Mesendoderm (in vitro differentiated cells): ENCODE measurements around the gene SKIC8.

ENCODE experiments used
- DNase-seq: peaks from one replicate; pipeline ENCODE4 v3.0.0; 2013
- H2AK5ac ChIP-seq: 2 replicates; pipeline ENCODE4 v1.6.1; 2013; ENCODE audit warnings: low read length, inconsistent platforms
- H2BK120ac ChIP-seq: 2 replicates; pipeline ENCODE4 v1.6.1; 2013; ENCODE audit warnings: low read depth, mild to moderate bottlenecking, low read length, moderate library complexity, mixed read lengths
- H2BK15ac ChIP-seq: replicated peaks from 2 replicates; pipeline ENCODE4 v1.6.1; 2013; ENCODE audit warnings: low read depth, mild to moderate bottlenecking, moderate library complexity
- H2BK5ac ChIP-seq: 2 replicates; pipeline ENCODE4 v1.6.1; 2013; ENCODE audit warnings: low read length, inconsistent platforms
- H3K18ac ChIP-seq: 2 replicates; pipeline ENCODE4 v1.6.1; 2013; ENCODE audit warnings: mild to moderate bottlenecking, low read length, mixed read lengths
- H3K23ac ChIP-seq: one replicate; pipeline ENCODE4 v1.6.1; 2013; ENCODE audit warnings: low read length
- H3K27ac ChIP-seq: 2 replicates; pipeline ENCODE4 v1.5.1; 2013; ENCODE audit warnings: low read depth, mild to moderate bottlenecking, inconsistent platforms, low read length, moderate library complexity
- H3K27me3 ChIP-seq: 2 replicates; pipeline ENCODE4 v1.6.1; 2013; ENCODE audit warnings: low read length, control low read depth, mild to moderate bottlenecking, inconsistent platforms; ENCODE audit not compliant: insufficient read depth, poor library complexity
- H3K36me3 ChIP-seq: 2 replicates; pipeline ENCODE4 v1.6.1; 2013; ENCODE audit warnings: low read length, inconsistent platforms; ENCODE audit not compliant: control insufficient read depth, insufficient read depth
- H3K4ac ChIP-seq: one replicate; pipeline ENCODE4 v1.6.1; 2013; ENCODE audit warnings: low read depth, mild to moderate bottlenecking, low read length, moderate library complexity
- H3K4me1 ChIP-seq: 2 replicates; pipeline ENCODE4 v1.6.1; 2013; ENCODE audit warnings: low read depth, low read length, inconsistent platforms; ENCODE audit not compliant: control insufficient read depth
- H3K4me2 ChIP-seq: 2 replicates; pipeline ENCODE4 v1.6.1; 2013; ENCODE audit warnings: low read length
- H3K4me3 ChIP-seq: 2 replicates; pipeline ENCODE4 v1.5.1; 2013; ENCODE audit warnings: mild to moderate bottlenecking, low read length
- H3K56ac ChIP-seq: one replicate; pipeline ENCODE4 v1.6.1; 2013; ENCODE audit warnings: low read length
- H3K79me1 ChIP-seq: 2 replicates; pipeline ENCODE4 v1.6.1; 2013; ENCODE audit warnings: low read length, inconsistent platforms
- H3K79me2 ChIP-seq: 2 replicates; pipeline ENCODE4 v1.6.1; 2013; ENCODE audit warnings: mild to moderate bottlenecking, low read length; ENCODE audit not compliant: control insufficient read depth, insufficient read depth
- H3K9ac ChIP-seq: 2 replicates; pipeline ENCODE4 v1.6.1; 2013; ENCODE audit warnings: low read length, inconsistent platforms
- H4K5ac ChIP-seq: one replicate; pipeline ENCODE4 v1.6.1; 2013; ENCODE audit warnings: low read length
- H4K8ac ChIP-seq: one replicate; pipeline ENCODE4 v1.6.1; 2013; ENCODE audit warnings: low read depth, mild to moderate bottlenecking, control low read depth, low read length, moderate library complexity
- WGBS: extraction: QIAGEN DNeasy Blood & Tissue Kit; methylation state at CpG from one replicate; pipeline ENCODE4 v1.1.7; 2013; ENCODE audit warnings: low lambda C conversion rate, missing lambda C conversion rate; ENCODE audit not compliant: insufficient coverage; ENCODE audit errors: extremely low coverage; 5-methylcytosine and 5-hydroxymethylcytosine counted together

Gene SKIC8

DNA sequence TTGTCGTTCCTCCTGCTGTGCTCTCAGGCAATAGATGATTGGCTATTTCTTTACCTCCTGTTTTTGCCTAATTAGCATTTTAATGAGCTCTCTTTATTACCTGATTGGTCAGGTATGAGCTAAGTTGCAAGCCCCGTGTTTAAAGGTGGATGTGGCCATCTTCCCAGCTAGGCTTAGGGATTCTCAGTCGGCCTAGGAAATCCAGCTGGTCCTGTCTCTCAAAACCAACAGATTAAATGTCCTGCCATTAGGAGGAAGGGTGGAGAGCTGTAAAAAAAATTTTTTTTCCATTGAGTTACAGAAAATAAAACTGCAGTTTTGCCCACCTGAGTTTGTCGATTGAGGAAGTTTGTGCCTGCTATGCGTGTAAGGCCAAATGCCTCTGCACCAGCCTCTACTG lies 59.6 kb downstream of the SKIC8 start:
- no peak overlapping the region for H2BK120ac ChIP-seq
- no peaks in the 10 kb centered on the region for H3K36me3 ChIP-seq
- no peak overlapping the region for H3K18ac ChIP-seq
- H3K4me3 ChIP-seq = no peak overlapping the region
- H2BK5ac ChIP-seq = no peak overlapping the region
- no peak overlapping the region for H4K5ac ChIP-seq
- H3K27ac ChIP-seq = no peak overlapping the region
- no peak for DNase-seq
- no peaks in the 10 kb centered on the region for H3K79me2 ChIP-seq
- peaks cover 7% of the 10 kb centered on the region for H3K4me1 ChIP-seq
- no peak overlapping the region for H4K8ac ChIP-seq
- H3K23ac ChIP-seq = no peak overlapping the region
- H3K79me1 ChIP-seq = no peaks in the 10 kb centered on the region
- no peak overlapping the region for H3K4ac ChIP-seq
- H3K9ac ChIP-seq = no peak overlapping the region
- H2AK5ac ChIP-seq = no peak overlapping the region
- no peak overlapping the region for H3K56ac ChIP-seq
- no peak overlapping the region for H2BK15ac ChIP-seq
- no peak overlapping the region for H3K4me2 ChIP-seq
- no peaks in the 10 kb centered on the region for H3K27me3 ChIP-seq
- no CpG with 5 or more reads among the region's 5 CpGs for WGBS

DNA sequence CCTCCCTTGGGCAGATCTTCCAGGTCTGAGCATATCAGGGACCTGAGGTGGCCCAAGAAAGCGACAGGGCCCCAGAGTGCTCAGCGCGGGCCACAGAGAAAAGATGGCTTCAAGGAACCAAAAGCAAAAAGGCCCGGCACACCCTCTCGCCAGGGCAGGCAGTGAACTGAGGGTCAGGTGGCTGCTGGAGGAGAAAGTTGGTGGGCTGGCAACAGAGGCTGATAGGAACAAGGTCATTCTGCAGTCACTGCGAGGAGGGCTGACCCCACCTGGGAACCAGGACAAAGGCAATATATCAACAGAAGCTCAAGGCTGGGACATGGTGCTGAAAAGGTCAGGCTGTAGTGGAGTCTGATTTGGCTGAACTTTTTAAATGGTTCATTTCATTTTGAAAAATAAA lies 62.3 kb downstream of the SKIC8 start:
- Histone ChIP-seq H3K27ac (no peak overlapping the region), H3K27me3 (no peaks in the 10 kb centered on the region), H3K56ac (no peak overlapping the region), H4K5ac (no peak overlapping the region), H3K4me2 (no peak overlapping the region), H3K4ac (no peak overlapping the region), H3K4me3 (no peak overlapping the region), H4K8ac (no peak overlapping the region), H3K79me1 (no peaks in the 10 kb centered on the region), H3K23ac (no peak overlapping the region), H2BK15ac (no peak overlapping the region), H3K18ac (no peak overlapping the region), H3K36me3 (no peaks in the 10 kb centered on the region), H3K9ac (no peak overlapping the region), H3K79me2 (no peaks in the 10 kb centered on the region), H3K4me1 (no peaks in the 10 kb centered on the region), H2BK120ac (no peak overlapping the region), H2AK5ac (no peak overlapping the region), H2BK5ac (no peak overlapping the region)
- WGBS = no CpG with 5 or more reads among the region's 6 CpGs
- no peak for DNase-seq

DNA sequence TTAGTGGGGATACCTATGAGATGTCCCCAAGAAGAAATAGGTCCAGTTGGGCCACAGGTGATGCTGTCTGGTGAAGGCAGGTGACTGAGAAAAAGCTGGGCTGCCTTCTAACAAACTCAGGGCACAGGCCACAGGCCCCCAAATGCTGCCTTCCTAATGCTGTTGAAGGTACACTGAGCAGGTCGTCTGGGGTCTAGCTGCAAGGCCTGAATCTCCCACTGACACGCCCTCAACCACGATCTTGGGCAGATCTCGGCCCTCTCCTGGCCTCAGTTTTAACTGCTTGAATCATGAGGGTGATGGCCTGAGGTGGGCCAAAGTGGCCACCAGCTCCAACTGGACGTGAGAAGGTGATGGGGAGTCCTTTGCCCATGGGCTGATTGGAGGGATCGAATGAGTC lies 62.9 kb downstream of the SKIC8 start:
- no peak overlapping the region for H3K27ac ChIP-seq
- no peaks in the 10 kb centered on the region for H3K36me3 ChIP-seq
- no peak overlapping the region for H3K4me2 ChIP-seq
- DNase-seq = no peak
- H2BK120ac ChIP-seq = no peak overlapping the region
- H2AK5ac ChIP-seq = no peak overlapping the region
- no peak overlapping the region for H3K18ac ChIP-seq
- no peak overlapping the region for H2BK15ac ChIP-seq
- no peak overlapping the region for H3K4ac ChIP-seq
- H3K27me3 ChIP-seq = no peaks in the 10 kb centered on the region
- H3K4me3 ChIP-seq = no peak overlapping the region
- H4K5ac ChIP-seq = no peak overlapping the region
- H3K9ac ChIP-seq = no peak overlapping the region
- no peaks in the 10 kb centered on the region for H3K4me1 ChIP-seq
- no peak overlapping the region for H4K8ac ChIP-seq
- no peaks in the 10 kb centered on the region for H3K79me2 ChIP-seq
- no peak overlapping the region for H2BK5ac ChIP-seq
- no peaks in the 10 kb centered on the region for H3K79me1 ChIP-seq
- WGBS = no CpG with 5 or more reads among the region's 6 CpGs
- no peak overlapping the region for H3K56ac ChIP-seq
- no peak overlapping the region for H3K23ac ChIP-seq

DNA sequence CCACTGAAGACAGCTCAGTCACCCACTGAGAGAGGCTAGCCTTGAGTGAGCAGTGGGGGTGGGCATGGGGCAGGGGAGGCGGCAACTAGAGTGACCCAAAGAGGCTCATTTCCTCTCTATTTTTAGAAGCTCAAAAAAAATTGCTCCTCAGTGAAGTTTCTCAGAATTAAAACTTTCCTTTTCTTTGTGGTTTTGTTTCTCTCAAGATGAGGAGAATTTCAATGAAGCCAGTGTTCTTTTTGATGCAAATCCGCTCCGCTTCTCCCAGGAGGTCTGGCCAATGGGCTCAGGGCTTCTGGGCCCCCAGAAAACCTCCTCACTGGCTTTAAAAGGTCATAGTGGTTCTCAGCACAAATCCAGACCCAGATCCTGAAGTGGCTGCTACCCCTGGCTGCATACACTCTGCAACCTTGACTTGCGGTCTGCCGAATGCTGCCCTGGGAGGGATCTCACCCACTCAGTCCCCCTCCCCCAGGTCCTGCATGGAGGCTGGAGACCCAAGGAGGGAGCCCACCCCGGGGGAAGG lies 64.8 kb downstream of the SKIC8 start, which contains the start of gene ACSBG1:
TSS of gene ACSBG1 (minus strand) at position 51 of the 526 bp plus-strand sequence. CDS start 64 bp downstream, outside the sequence.
- Histone ChIP-seq H3K23ac (no peak within 1 kb of the TSS), H2AK5ac (no peak within 1 kb of the TSS), H3K4me1 (no peaks in the 10 kb centered on the region), H3K36me3 (no peaks in the 10 kb centered on the region), H4K5ac (no peak within 1 kb of the TSS), H3K27me3 (no peaks in the 10 kb centered on the region), H3K4ac (no peak within 1 kb of the TSS), H3K79me2 (no peaks in the 10 kb centered on the region), H2BK5ac (no peak within 1 kb of the TSS), H3K27ac (no peak within 1 kb of the TSS), H4K8ac (no peak within 1 kb of the TSS), H3K4me2 (no peak within 1 kb of the TSS), H2BK15ac (no peak within 1 kb of the TSS), H3K18ac (no peak within 1 kb of the TSS), H3K56ac (no peak within 1 kb of the TSS), H3K9ac (no peak within 1 kb of the TSS), H2BK120ac (no peak within 1 kb of the TSS), H3K79me1 (no peaks in the 10 kb centered on the region), H3K4me3 (no peak within 1 kb of the TSS)
- no peak for DNase-seq
- no CpG with 5 or more reads among the region's 6 CpGs for WGBS

DNA sequence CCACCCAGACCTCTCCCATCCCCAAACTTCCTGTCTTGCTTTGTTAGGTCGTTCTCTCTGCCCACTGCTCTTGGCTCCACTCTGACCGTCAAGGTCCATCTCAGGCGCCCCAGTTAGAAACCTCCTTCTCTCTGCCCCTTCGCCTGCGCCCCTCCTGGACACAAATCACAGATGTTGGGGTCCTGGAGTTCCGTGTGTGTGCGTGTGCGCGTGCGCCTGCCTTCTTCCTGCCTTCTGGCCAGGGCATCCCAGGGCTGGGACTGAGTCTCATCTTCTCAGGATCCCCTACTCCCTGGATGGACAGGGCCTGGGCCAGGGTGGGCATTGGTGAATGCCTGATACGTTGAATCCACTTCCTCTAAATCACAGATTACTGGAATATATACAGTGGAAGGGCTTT lies 65.9 kb downstream of the SKIC8 start:
- Histone ChIP-seq H3K56ac (no peak overlapping the region), H3K4me3 (no peak overlapping the region), H3K36me3 (no peaks in the 10 kb centered on the region), H3K4me2 (no peak overlapping the region), H2BK120ac (no peak overlapping the region), H2AK5ac (no peak overlapping the region), H3K4me1 (no peaks in the 10 kb centered on the region), H2BK15ac (no peak overlapping the region), H3K79me2 (no peaks in the 10 kb centered on the region), H3K23ac (no peak overlapping the region), H3K27me3 (no peaks in the 10 kb centered on the region), H3K79me1 (no peaks in the 10 kb centered on the region), H2BK5ac (no peak overlapping the region), H4K5ac (no peak overlapping the region), H3K27ac (no peak overlapping the region), H3K4ac (no peak overlapping the region), H4K8ac (no peak overlapping the region), H3K9ac (no peak overlapping the region), H3K18ac (no peak overlapping the region)
- WGBS = no CpG with 5 or more reads among the region's 11 CpGs
- no peak for DNase-seq
